H7 (cell line): ENCODE data around the gene ZFC3H1. TPM values are rescaled to one million over a fixed set of nuclear protein-coding genes. Genes with fewer than 3 reads are reported as not detected.
"Not testable (repeated sequence)": the region's sequence is repeated elsewhere in the genome, so short reads cannot be mapped to it uniquely, and the experiment has no call there.

Experiments used
- DNase-seq: peaks from one replicate; pipeline ENCODE4 v3.0.0; 2012
- H3K27me3 ChIP-seq: 2 replicates; pipeline ENCODE4 v1.6.0; 2011; ENCODE audit warnings: mild to moderate bottlenecking, low read length; ENCODE audit not compliant: control insufficient read depth, insufficient read depth
- H3K36me3 ChIP-seq: replicated peaks from 2 replicates; pipeline ENCODE4 v1.5.1; 2011; ENCODE audit warnings: low read length; ENCODE audit not compliant: control insufficient read depth, insufficient read depth
- H3K4me3 ChIP-seq: 2 replicates; pipeline ENCODE4 v1.5.1; 2011; ENCODE audit warnings: low read depth, mild to moderate bottlenecking, control low read depth, low read length, moderate library complexity; ENCODE audit not compliant: insufficient read depth
- total RNA-seq: library from RNA; depleted of rRNA; stranded (reverse); fragments of >200 nt; shearing (Covaris generic); gene quantifications from 2 replicates; pipeline ENCODE4 v1.2.3, GENCODE V29; 2014

The ZFC3H1 gene
- total RNA-seq, 1 experiment from 2014 or later = 8.7 TPM

DNA sequence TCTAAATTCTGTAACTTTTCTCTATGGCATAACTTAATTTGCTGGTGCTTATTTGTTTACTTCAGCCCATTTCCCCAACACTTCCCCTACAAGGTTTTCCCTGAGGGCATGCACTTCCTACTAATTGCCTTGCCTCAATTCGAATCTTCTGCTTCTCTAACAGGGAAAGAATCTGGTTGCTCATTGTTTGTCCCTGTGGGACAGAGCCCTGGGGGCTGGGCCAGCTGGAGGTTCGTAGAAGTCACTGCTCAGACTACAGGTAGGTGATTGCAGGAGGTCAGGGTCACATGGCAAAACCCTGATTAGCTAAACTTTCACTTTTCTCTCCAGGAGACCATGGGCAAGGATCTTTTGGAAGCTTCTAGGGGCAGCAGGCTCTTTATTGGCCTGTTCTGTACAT lies 72.0 kb downstream of the ZFC3H1 start:
- DNase-seq = peak; percentile 15
- no peaks in the 10 kb centered on the region for H3K36me3 ChIP-seq
- H3K27me3 ChIP-seq = no peaks in the 10 kb centered on the region
- H3K4me3 ChIP-seq = no peak overlapping the region

DNA sequence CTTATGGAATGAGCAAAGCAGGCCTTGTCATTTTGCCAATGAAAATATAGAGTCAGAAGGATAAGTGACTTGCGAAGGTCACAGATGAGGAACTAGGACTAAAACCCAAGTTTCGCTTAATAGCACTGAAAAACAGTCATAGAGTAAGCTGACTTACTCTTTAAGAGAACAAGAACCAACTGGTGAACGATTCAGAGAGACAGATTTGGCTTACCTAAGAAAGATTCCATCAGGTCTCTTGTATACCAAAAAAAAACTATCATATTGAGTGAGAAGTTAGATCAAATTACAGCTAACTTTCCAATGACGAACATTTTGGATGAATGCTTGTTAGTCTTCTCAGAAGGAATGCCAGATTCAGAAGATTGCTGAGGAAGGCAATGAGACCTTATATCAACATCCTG lies 74.2 kb downstream of the ZFC3H1 start:
- no peak overlapping the region for H3K4me3 ChIP-seq
- no peaks in the 10 kb centered on the region for H3K36me3 ChIP-seq
- no peaks in the 10 kb centered on the region for H3K27me3 ChIP-seq
- no peak for DNase-seq

DNA sequence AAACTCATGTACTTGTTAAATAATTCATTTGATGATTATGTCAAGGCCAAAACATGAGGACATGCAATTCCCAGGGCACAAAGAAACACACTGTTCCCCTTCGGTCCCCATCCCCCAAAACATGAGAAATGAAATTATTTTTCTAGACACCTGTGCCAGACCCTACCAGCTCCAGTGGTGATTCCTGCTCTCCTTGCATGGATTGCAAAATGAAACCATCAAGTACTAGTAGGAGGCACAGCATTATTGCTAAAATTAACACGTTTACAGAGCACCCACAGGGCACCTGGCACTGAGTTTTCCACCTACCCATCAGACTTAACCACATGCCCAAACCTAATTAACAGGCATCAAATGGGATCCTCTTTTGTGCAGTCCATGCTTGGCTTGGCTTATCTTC lies 76.6 kb downstream of the ZFC3H1 start:
- Histone ChIP-seq H3K36me3 (no peaks in the 10 kb centered on the region), H3K27me3 (no peaks in the 10 kb centered on the region)

DNA sequence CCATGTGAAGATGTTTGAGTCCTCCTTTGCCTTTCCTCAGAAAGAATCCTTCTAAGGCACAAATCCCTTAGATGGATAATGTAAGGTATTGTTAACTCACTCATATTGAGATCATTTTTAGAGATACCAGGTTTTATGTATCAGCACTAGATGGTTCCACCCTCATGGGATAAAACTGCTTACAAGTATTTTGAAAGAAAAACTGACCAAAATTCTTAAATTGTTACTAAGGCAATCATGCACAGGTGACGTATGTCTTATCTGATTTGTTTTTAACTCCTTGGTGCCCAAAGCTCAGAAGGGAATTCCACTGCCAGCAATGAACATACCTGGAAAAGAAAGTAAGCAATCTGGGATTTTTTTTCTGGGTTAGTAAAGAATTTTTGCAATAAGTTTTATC lies 78.4 kb downstream of the ZFC3H1 start:
- no peak for DNase-seq
- Histone ChIP-seq H3K36me3 (no peaks in the 10 kb centered on the region), H3K4me3 (no peak overlapping the region)

More for the DNA sequence above, 76.6 kb downstream of the ZFC3H1 start:
- H3K4me3 ChIP-seq = no peak overlapping the region
- no peak for DNase-seq

DNA sequence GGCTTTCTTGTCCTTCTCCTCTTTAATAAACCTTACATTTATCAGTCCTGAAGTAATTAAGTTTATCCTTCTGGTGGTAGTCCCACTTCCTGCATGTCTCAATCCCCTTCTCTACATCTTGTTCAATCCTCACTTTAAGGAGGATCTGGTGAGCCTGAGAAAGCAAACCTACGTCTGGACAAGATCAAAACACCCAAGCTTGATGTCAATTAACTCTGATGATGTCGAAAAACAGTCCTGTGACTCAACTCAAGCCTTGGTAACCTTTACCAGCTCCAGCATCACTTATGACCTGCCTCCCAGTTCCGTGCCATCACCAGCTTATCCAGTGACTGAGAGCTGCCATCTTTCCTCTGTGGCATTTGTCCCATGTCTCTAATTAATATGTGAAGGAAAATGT lies 79.3 kb downstream of the ZFC3H1 start:
- no peaks in the 10 kb centered on the region for H3K27me3 ChIP-seq
- DNase-seq = no peak
- no peaks in the 10 kb centered on the region for H3K36me3 ChIP-seq
- no peak overlapping the region for H3K4me3 ChIP-seq

More for the DNA sequence above, 78.4 kb downstream of the ZFC3H1 start:
- H3K27me3 ChIP-seq = no peaks in the 10 kb centered on the region

DNA sequence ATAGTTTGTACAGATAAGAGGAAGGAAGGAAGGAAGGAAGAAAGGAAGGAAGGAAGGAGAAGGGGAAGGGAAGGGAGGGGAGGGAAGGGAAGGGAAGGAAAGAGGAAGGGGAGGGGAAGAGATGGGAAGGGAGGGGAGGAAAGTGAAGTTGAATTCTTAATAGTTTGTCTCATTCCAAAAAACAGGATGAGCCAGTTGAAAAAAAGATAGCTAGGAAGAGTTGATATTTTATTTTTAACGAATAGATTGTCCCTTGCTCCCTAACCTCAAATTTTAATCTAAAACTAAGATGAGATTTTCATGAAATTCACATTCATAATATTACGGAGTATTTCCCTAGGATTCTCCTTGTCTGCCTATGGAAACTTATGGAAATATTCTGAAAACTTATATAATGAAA lies 80.7 kb downstream of the ZFC3H1 start:
- Histone ChIP-seq H3K36me3 (no peaks in the 10 kb centered on the region), H3K27me3 (no peaks in the 10 kb centered on the region), H3K4me3 (no peak overlapping the region)
- no peak for DNase-seq

DNA sequence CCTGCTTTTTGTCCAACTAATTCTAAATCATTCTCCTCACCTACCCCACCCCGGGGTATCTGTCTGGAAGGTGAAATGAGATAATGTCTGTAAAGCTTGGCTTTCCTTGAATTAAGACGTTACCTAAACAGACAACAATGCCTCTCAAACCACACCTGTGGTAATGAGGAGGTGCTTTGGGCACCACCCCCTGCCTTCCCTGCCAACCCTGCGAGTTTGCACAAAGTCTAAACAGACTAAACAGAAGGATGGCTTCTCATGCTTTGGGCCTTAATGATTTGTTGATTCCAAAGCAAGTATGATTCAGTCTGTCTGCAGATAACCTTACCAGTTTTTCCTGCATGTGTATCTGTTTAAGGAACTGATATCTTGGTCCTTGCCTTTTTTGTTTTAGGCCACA lies 82.4 kb downstream of the ZFC3H1 start:
- no peak for DNase-seq
- Histone ChIP-seq H3K27me3 (no peaks in the 10 kb centered on the region), H3K4me3 (no peak overlapping the region), H3K36me3 (no peaks in the 10 kb centered on the region)

DNA sequence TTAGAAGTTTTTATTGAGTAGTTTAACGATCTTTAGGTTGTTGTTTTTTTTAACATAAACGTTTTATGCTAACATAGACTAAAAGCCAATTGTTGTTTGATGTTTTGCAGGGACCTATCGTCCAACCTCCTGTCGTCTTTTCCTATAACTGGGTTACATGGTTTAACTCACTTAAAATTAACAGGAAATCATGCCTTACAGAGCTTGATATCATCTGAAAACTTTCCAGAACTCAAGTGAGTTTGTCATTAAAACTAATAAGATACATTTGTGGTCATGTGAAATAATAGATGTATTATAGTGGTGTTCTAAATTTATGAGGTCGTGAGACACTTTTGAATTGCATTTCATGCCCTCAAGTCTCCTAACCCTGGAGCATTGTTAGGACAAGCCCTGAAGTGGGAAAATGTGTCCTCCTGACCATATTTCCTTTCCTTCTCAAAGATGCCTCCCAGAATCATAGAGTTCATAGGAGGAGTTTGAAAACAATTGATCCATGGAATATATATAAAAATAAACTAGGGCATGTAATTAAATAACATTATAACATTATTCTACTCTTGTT lies 84.9 kb downstream of the ZFC3H1 start:
- no peak for DNase-seq
- Histone ChIP-seq H3K36me3 (no peaks in the 10 kb centered on the region), H3K27me3 (no peaks in the 10 kb centered on the region), H3K4me3 (no peak overlapping the region)

DNA sequence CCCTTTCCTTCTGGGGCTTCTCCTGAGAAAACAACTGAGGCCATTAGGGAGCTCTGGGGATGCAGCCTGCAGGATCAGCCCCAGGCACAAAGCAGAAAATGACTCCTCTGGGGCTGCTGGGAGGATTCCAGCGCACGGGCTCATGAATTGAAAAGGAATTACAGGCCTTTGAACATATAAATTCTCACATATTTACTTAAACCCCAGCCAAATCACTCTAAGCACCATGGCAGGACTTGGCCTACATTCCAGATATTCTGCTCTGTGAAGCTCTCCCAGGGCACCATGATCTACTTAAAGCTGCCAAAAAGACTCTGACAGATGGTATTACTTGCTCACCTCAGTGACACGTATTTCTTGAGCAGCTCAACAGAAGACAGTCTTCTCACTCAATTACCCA lies 87.2 kb downstream of the ZFC3H1 start:
- no peak overlapping the region for H3K4me3 ChIP-seq
- H3K27me3 ChIP-seq = no peaks in the 10 kb centered on the region
- no peaks in the 10 kb centered on the region for H3K36me3 ChIP-seq
- DNase-seq = no peak

DNA sequence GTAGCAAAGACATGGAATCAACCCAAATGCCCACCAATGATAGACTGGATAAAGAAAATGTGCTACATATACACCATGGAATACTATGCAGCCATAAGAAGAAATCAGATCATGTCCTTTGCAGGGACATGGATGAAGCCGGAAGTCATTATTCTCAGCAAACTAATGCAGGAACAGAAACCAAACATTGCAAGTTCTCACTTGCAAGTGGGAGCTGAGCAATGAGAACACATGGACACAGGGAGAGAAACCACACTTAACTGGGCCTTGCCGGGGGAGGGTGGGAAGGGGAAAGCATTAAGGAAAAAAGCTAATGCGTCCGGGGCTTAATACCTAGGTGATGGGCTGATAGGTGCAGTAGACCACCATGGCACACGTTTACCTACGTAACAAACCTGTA lies 93.8 kb downstream of the ZFC3H1 start:
- H3K4me3 ChIP-seq, DNase-seq, H3K36me3 ChIP-seq, H3K27me3 ChIP-seq: not testable (repeated sequence)

DNA sequence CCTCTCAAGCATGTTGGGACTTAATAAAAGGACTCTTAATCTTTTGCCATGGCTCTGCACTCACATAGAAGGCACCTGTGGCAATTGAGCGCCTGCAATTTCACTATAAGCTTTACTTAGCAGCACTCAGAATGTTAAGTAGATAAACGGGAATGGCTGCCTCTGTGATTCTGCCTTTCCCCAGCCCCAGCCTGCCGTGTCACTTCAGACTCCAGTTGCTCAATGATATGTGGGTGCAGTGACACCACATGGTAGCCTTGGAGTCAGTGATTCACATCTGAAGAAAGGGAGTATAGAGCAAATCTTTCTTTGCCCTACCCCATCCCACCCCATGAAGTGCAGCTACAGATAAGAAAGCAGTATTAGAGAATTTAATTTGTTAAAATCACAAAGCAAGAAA lies 96.1 kb downstream of the ZFC3H1 start:
- Histone ChIP-seq H3K36me3 (no peaks in the 10 kb centered on the region), H3K4me3 (no peak overlapping the region), H3K27me3 (no peaks in the 10 kb centered on the region)
- no peak for DNase-seq

DNA sequence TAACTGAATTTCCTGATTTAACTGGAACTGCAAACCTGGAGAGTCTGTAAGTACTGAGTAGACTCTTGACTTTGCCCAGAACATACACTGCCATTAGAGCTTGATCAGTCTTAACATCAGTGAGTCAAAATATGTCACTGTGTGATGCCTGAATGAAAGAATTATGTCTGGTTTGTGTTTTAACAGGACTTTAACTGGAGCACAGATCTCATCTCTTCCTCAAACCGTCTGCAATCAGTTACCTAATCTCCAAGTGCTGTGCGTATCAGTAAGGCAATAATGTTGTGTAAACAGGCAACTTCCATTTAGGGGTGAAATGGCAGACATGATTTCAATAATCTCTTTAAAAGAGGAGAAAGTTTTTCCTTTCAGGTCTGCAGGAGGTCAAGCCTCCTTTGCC lies 97.0 kb downstream of the ZFC3H1 start:
- Histone ChIP-seq H3K4me3 (no peak overlapping the region), H3K27me3 (no peaks in the 10 kb centered on the region), H3K36me3 (no peaks in the 10 kb centered on the region)
- no peak for DNase-seq

DNA sequence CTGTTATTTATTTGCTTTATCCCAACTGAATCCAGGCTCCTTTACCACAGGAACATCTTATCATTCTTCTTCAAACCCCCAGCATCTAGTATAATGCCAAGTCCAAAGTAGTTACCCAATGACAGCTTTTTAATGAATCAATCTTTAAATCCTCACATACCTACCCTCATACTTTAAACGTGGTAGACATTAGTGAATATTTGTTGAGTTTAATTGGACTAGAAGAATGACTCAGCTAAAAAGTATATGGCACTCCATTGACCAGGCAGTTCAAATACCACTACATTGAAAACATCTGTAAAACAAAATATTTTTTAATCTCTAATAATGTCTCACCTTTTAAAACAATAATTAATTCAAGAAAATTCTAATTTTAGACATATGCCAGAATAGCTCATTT lies 98.1 kb downstream of the ZFC3H1 start:
- no peak overlapping the region for H3K4me3 ChIP-seq
- no peaks in the 10 kb centered on the region for H3K27me3 ChIP-seq
- no peak for DNase-seq
- H3K36me3 ChIP-seq = no peaks in the 10 kb centered on the region

DNA sequence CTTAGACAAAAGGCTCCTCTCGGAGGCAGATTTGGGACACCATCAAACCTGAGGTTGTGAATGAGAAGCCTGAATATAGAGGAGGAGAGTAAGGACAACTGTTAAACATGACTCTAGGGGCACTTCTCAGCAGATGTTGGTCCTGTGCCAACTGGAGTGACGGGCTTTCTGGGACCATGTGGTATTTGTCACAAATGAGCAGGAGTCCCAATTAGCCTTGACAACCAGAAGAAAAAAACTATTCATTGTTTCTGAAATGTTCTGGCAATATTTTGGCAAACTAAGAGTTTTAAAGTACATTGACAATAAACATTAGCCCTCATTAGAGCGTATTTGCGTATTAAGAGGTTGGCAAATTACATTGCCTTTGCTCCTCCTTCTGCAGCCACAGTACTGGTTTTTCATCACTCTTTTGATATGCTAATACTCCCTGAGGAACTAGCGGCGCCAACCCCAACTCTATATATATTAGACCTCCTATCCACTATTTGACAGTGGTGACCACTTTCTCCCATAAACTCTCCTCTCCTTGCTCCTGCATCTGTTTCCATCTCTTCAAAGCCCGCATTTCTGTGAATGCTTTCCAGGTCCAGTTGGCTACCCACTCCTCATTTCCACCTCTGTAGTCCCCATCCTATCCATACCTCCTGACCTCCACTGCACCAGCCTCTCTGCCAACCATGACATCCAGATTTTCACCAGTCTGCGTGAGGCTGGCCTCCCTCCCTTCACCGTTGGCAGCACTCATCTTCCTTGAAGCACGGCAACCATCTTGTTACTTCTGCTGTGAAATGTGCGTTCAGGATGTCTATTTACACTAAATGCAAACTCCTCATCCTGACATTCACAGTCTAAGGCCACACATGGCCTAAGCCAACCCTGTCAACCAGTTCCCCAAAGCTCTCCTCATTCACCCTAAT lies 100.7 kb downstream of the ZFC3H1 start:
- H3K27me3 ChIP-seq = no peaks in the 10 kb centered on the region
- H3K36me3 ChIP-seq = no peaks in the 10 kb centered on the region
- no peak overlapping the region for H3K4me3 ChIP-seq
- DNase-seq = no peak
